ENCODE results near the gene PAMR1.
"Not testable (repeated sequence)": the region's sequence is repeated elsewhere in the genome, so short reads cannot be mapped to it uniquely, and the experiment has no call there.

Gene PAMR1

GRCh38 chr11:35555488-35555887 is 30.1 kb upstream of the PAMR1 start:
- Histone ChIP-seq H3K36me3 (ENCODE audit: control insufficient read depth in 5 of 5, insufficient read depth in 5 of 5, low read length in 5 of 5) (no peaks in the 10 kb centered on the region), H3K4me1 (ENCODE audit: control insufficient read depth in 5 of 5, insufficient read depth in 5 of 5, low read length in 5 of 5) (peaks cover 0 to 10% (median 3%) of the 10 kb centered on the region in 5 donors), H3K4me3 (ENCODE audit: low read depth in 1 of 5, low read length in 5 of 5) (no peak overlapping the region), H3K27me3 (ENCODE audit: control insufficient read depth in 5 of 5, insufficient read depth in 4 of 5, low read length in 5 of 5) (peaks cover 0 to 6% (median 0%) of the 10 kb centered on the region in 5 donors), H3K9me3 (ENCODE audit: control insufficient read depth in 5 of 5, low read length in 5 of 5) (no peaks in the 10 kb centered on the region), H3K27ac (ENCODE audit: low read depth, low read length) (no peak overlapping the region), H3K9ac (ENCODE audit: low read length in 5 of 5) (no peak overlapping the region)

GRCh38 chr11:35554491-35555437 is 29.3 kb upstream of the PAMR1 start:
- Histone ChIP-seq H3K4me1 (ENCODE audit: control insufficient read depth in 5 of 5, insufficient read depth in 5 of 5, low read length in 5 of 5) (peaks cover 0 to 10% (median 3%) of the 10 kb centered on the region in 5 donors), H3K27ac (ENCODE audit: low read depth, low read length) (no peak overlapping the region), H3K36me3 (ENCODE audit: control insufficient read depth in 5 of 5, insufficient read depth in 5 of 5, low read length in 5 of 5) (no peaks in the 10 kb centered on the region), H3K27me3 (ENCODE audit: control insufficient read depth in 5 of 5, insufficient read depth in 4 of 5, low read length in 5 of 5) (peaks cover 0 to 6% (median 0%) of the 10 kb centered on the region in 5 donors), H3K4me3 (ENCODE audit: low read depth in 1 of 5, low read length in 5 of 5) (no peak overlapping the region), H3K9ac (ENCODE audit: low read length in 5 of 5) (no peak overlapping the region), H3K9me3 (ENCODE audit: control insufficient read depth in 5 of 5, low read length in 5 of 5) (no peaks in the 10 kb centered on the region)

- Histone ChIP-seq H3K4me3 (ENCODE audit: low read depth in 1 of 5, low read length in 5 of 5) (no peak overlapping the region), H3K36me3 (ENCODE audit: control insufficient read depth in 5 of 5, insufficient read depth in 5 of 5, low read length in 5 of 5) (no peaks in the 10 kb centered on the region), H3K9ac (ENCODE audit: low read length in 5 of 5) (no peak overlapping the region), H3K27ac (ENCODE audit: low read depth, low read length) (no peak overlapping the region), H3K4me1 (ENCODE audit: control insufficient read depth in 5 of 5, insufficient read depth in 5 of 5, low read length in 5 of 5) (peaks cover 0 to 3% (median 0%) of the 10 kb centered on the region in 5 donors), H3K9me3 (ENCODE audit: control insufficient read depth in 5 of 5, low read length in 5 of 5) (no peaks in the 10 kb centered on the region), H3K27me3 (ENCODE audit: control insufficient read depth in 5 of 5, insufficient read depth in 4 of 5, low read length in 5 of 5) (peaks cover 0 to 6% (median 0%) of the 10 kb centered on the region in 5 donors)
Measured at GRCh38 chr11:35553831-35554230, 28.4 kb upstream of the PAMR1 start.

- Histone ChIP-seq H3K27ac (ENCODE audit: low read depth, low read length) (no peak overlapping the region), H3K4me3 (ENCODE audit: low read depth in 1 of 5, low read length in 5 of 5) (no peak overlapping the region), H3K4me1 (ENCODE audit: control insufficient read depth in 5 of 5, insufficient read depth in 5 of 5, low read length in 5 of 5) (no peaks in the 10 kb centered on the region), H3K9me3 (ENCODE audit: control insufficient read depth in 5 of 5, low read length in 5 of 5) (no peaks in the 10 kb centered on the region), H3K36me3 (ENCODE audit: control insufficient read depth in 5 of 5, insufficient read depth in 5 of 5, low read length in 5 of 5) (no peaks in the 10 kb centered on the region), H3K9ac (ENCODE audit: low read length in 5 of 5) (no peak overlapping the region), H3K27me3 (ENCODE audit: control insufficient read depth in 5 of 5, insufficient read depth in 4 of 5, low read length in 5 of 5) (peaks cover 0 to 6% (median 0%) of the 10 kb centered on the region in 5 donors)
Measured at GRCh38 chr11:35553021-35553420, 27.6 kb upstream of the PAMR1 start.

- Histone ChIP-seq H3K36me3 (ENCODE audit: control insufficient read depth in 5 of 5, insufficient read depth in 5 of 5, low read length in 5 of 5) (no peaks in the 10 kb centered on the region), H3K9me3 (ENCODE audit: control insufficient read depth in 5 of 5, low read length in 5 of 5) (no peaks in the 10 kb centered on the region), H3K27ac (ENCODE audit: low read depth, low read length) (no peak overlapping the region), H3K27me3 (ENCODE audit: control insufficient read depth in 5 of 5, insufficient read depth in 4 of 5, low read length in 5 of 5) (peaks cover 0 to 6% (median 0%) of the 10 kb centered on the region in 5 donors), H3K4me1 (ENCODE audit: control insufficient read depth in 5 of 5, insufficient read depth in 5 of 5, low read length in 5 of 5) (no peaks in the 10 kb centered on the region), H3K4me3 (ENCODE audit: low read depth in 1 of 5, low read length in 5 of 5) (no peak overlapping the region), H3K9ac (ENCODE audit: low read length in 5 of 5) (no peak overlapping the region)
Measured at GRCh38 chr11:35552616-35553015, 27.2 kb upstream of the PAMR1 start.

- Histone ChIP-seq H3K4me1 (ENCODE audit: control insufficient read depth in 5 of 5, insufficient read depth in 5 of 5, low read length in 5 of 5) (peaks cover 0 to 3% (median 0%) of the 10 kb centered on the region in 5 donors), H3K9ac (ENCODE audit: low read length in 5 of 5) (no peak overlapping the region), H3K4me3 (ENCODE audit: low read depth in 1 of 5, low read length in 5 of 5) (no peak overlapping the region), H3K27me3 (ENCODE audit: control insufficient read depth in 5 of 5, insufficient read depth in 4 of 5, low read length in 5 of 5) (peaks cover 0 to 6% (median 0%) of the 10 kb centered on the region in 5 donors), H3K9me3 (ENCODE audit: control insufficient read depth in 5 of 5, low read length in 5 of 5) (no peaks in the 10 kb centered on the region), H3K27ac (ENCODE audit: low read depth, low read length) (no peak overlapping the region), H3K36me3 (ENCODE audit: control insufficient read depth in 5 of 5, insufficient read depth in 5 of 5, low read length in 5 of 5) (no peaks in the 10 kb centered on the region)
Measured at GRCh38 chr11:35550374-35551036, 25.1 kb upstream of the PAMR1 start.

GRCh38 chr11:35549787-35550186 is 24.4 kb upstream of the PAMR1 start:
- peaks cover 0 to 3% (median 0%) of the 10 kb centered on the region in 5 donors for H3K4me1 ChIP-seq (ENCODE audit: control insufficient read depth in 5 of 5, insufficient read depth in 5 of 5, low read length in 5 of 5)
- no peaks in the 10 kb centered on the region for H3K36me3 ChIP-seq (ENCODE audit: control insufficient read depth in 5 of 5, insufficient read depth in 5 of 5, low read length in 5 of 5)
- peaks cover 0 to 6% (median 0%) of the 10 kb centered on the region in 5 donors for H3K27me3 ChIP-seq (ENCODE audit: control insufficient read depth in 5 of 5, insufficient read depth in 4 of 5, low read length in 5 of 5)
- no peak overlapping the region for H3K4me3 ChIP-seq (ENCODE audit: low read depth in 1 of 5, low read length in 5 of 5)
- H3K27ac ChIP-seq (ENCODE audit: low read depth, low read length) = no peak overlapping the region
- no peak overlapping the region for H3K9ac ChIP-seq (ENCODE audit: low read length in 5 of 5)
- no peaks in the 10 kb centered on the region for H3K9me3 ChIP-seq (ENCODE audit: control insufficient read depth in 5 of 5, low read length in 5 of 5)

GRCh38 chr11:35548925-35549561 is 23.6 kb upstream of the PAMR1 start:
- Histone ChIP-seq H3K4me3 (ENCODE audit: low read depth in 1 of 5, low read length in 5 of 5) (no peak overlapping the region), H3K27me3 (ENCODE audit: control insufficient read depth in 5 of 5, insufficient read depth in 4 of 5, low read length in 5 of 5) (peaks cover 0 to 6% (median 0%) of the 10 kb centered on the region in 5 donors), H3K36me3 (ENCODE audit: control insufficient read depth in 5 of 5, insufficient read depth in 5 of 5, low read length in 5 of 5) (no peaks in the 10 kb centered on the region), H3K4me1 (ENCODE audit: control insufficient read depth in 5 of 5, insufficient read depth in 5 of 5, low read length in 5 of 5) (peaks cover 0 to 3% (median 0%) of the 10 kb centered on the region in 5 donors), H3K27ac (ENCODE audit: low read depth, low read length) (no peak overlapping the region), H3K9me3 (ENCODE audit: control insufficient read depth in 5 of 5, low read length in 5 of 5) (no peaks in the 10 kb centered on the region), H3K9ac (ENCODE audit: low read length in 5 of 5) (no peak overlapping the region)

- not testable (repeated sequence) for H3K4me1 ChIP-seq (ENCODE audit: control insufficient read depth in 5 of 5, insufficient read depth in 5 of 5, low read length in 5 of 5); H3K4me3 ChIP-seq (ENCODE audit: low read depth in 1 of 5, low read length in 5 of 5); H3K27ac ChIP-seq (ENCODE audit: low read depth, low read length); H3K9me3 ChIP-seq (ENCODE audit: control insufficient read depth in 5 of 5, low read length in 5 of 5); H3K27me3 ChIP-seq (ENCODE audit: control insufficient read depth in 5 of 5, insufficient read depth in 4 of 5, low read length in 5 of 5); H3K9ac ChIP-seq (ENCODE audit: low read length in 5 of 5); H3K36me3 ChIP-seq (ENCODE audit: control insufficient read depth in 5 of 5, insufficient read depth in 5 of 5, low read length in 5 of 5)
Measured at GRCh38 chr11:35547995-35548394, 22.6 kb upstream of the PAMR1 start.

Data from subcutaneous abdominal adipose tissue (tissue), 5 donors.